HG02571 (cell line): ENCODE measurements around the gene HEBP1.

Experiments
- ATAC-seq: cut with Tn5 transposase; IDR thresholded peaks from one replicate; pipeline ENCODE4 v1.9.1; 2021; ENCODE audit warnings: mild to moderate bottlenecking, moderate library complexity; ENCODE audit not compliant: unreplicated experiment

Gene HEBP1

GRCh38 chr12:12954878-12955625 lies 45.0 kb downstream of the HEBP1 start:
- no peak for ATAC-seq

- ATAC-seq, result no peak
Measured at GRCh38 chr12:12954356-12954755, 45.7 kb downstream of the HEBP1 start.

- ATAC-seq, result no peak
Measured at GRCh38 chr12:12952036-12952435, 48.0 kb downstream of the HEBP1 start, which contains the start of gene GPRC5D. Gene GPRC5D (minus strand): TSS chr12:12952170. CDS start chr12:12950384, 1,786 bp downstream.

GRCh38 chr12:12951504-12951903 lies 48.6 kb downstream of the HEBP1 start:
- no peak for ATAC-seq

GRCh38 chr12:12947902-12948301 lies 52.2 kb downstream of the HEBP1 start:
- ATAC-seq, result no peak

- ATAC-seq, result no peak
Measured at GRCh38 chr12:12946686-12947355, 53.2 kb downstream of the HEBP1 start.

- no peak for ATAC-seq
Measured at GRCh38 chr12:12945591-12945990, 54.5 kb downstream of the HEBP1 start.

- ATAC-seq, result no peak
Measured at GRCh38 chr12:12943586-12944260, 56.3 kb downstream of the HEBP1 start.

- ATAC-seq, result no peak
Measured at GRCh38 chr12:12941450-12942350, 58.4 kb downstream of the HEBP1 start.

- ATAC-seq, result no peak
Measured at GRCh38 chr12:12939888-12940287, 60.2 kb downstream of the HEBP1 start.

GRCh38 chr12:12938541-12938940 lies 61.5 kb downstream of the HEBP1 start:
- no peak for ATAC-seq

- no peak for ATAC-seq
Measured at GRCh38 chr12:12936983-12937491, 63.0 kb downstream of the HEBP1 start.

- no peak for ATAC-seq
Measured at GRCh38 chr12:12934556-12934955, 65.5 kb downstream of the HEBP1 start.

GRCh38 chr12:12933742-12934141 lies 66.3 kb downstream of the HEBP1 start:
- ATAC-seq, result no peak

- ATAC-seq, result no peak
Measured at GRCh38 chr12:12930633-12931219, 69.3 kb downstream of the HEBP1 start.

GRCh38 chr12:12929696-12930095 lies 70.4 kb downstream of the HEBP1 start:
- ATAC-seq, result no peak

- no peak for ATAC-seq
Measured at GRCh38 chr12:12927211-12928079, 72.6 kb downstream of the HEBP1 start.

- no peak for ATAC-seq
Measured at GRCh38 chr12:12926571-12927071, 73.4 kb downstream of the HEBP1 start.

GRCh38 chr12:12925388-12925787 lies 74.7 kb downstream of the HEBP1 start:
- no peak for ATAC-seq
